Rectal smooth muscle tissue (tissue), 1 donor: ENCODE results near the gene HSPA9.

Experiments
- H3K27ac ChIP-seq: one replicate; pipeline ENCODE4 v1.7.0; 2013; ENCODE audit warnings: low read depth, low read length, inconsistent platforms
- H3K27me3 ChIP-seq: one replicate; pipeline ENCODE4 v1.7.0; 2013; ENCODE audit warnings: low read length; ENCODE audit not compliant: control insufficient read depth, insufficient read depth
- H3K36me3 ChIP-seq: one replicate; pipeline ENCODE4 v1.7.0; 2013; ENCODE audit warnings: low read length; ENCODE audit not compliant: control insufficient read depth, insufficient read depth
- H3K4me1 ChIP-seq: one replicate; pipeline ENCODE4 v1.7.0; 2013; ENCODE audit warnings: low read length; ENCODE audit not compliant: control insufficient read depth, insufficient read depth
- H3K4me3 ChIP-seq: one replicate; pipeline ENCODE4 v1.7.0; 2013; ENCODE audit warnings: low read length
- H3K9ac ChIP-seq: one replicate; pipeline ENCODE4 v1.7.0; 2013; ENCODE audit warnings: low read length

HSPA9 gene

GRCh38 chr5:138544181-138545134 is 30.7 kb downstream of the HSPA9 start:
- H3K9ac ChIP-seq: peak overlapping the region; percentile 99
- H3K4me1 ChIP-seq: peaks cover 19% of the 10 kb centered on the region

GRCh38 chr5:138543730-138544104 is 31.5 kb downstream of the HSPA9 start:
- Histone ChIP-seq H3K36me3 (no peaks in the 10 kb centered on the region), H3K4me1 (peaks cover 19% of the 10 kb centered on the region), H3K27ac (peak overlapping the region; percentile 100), H3K9ac (peak overlapping the region; percentile 99), H3K4me3 (peak overlapping the region; percentile 97), H3K27me3 (no peaks in the 10 kb centered on the region)

More at GRCh38 chr5:138544181-138545134, 30.7 kb downstream of the HSPA9 start:
- Histone ChIP-seq H3K27ac (peak overlapping the region; percentile 100), H3K4me3 (peak overlapping the region; percentile 97), H3K36me3 (no peaks in the 10 kb centered on the region), H3K27me3 (no peaks in the 10 kb centered on the region)

GRCh38 chr5:138542956-138543729 is 32.1 kb downstream of the HSPA9 start, which contains the start of gene ETF1:
TSS of gene ETF1 (minus strand) at chr5:138543236. CDS start at chr5:138542918, 318 bp downstream.
- Histone ChIP-seq H3K27ac (peak within 1 kb of the TSS; percentile 100), H3K27me3 (no peaks in the 10 kb centered on the region), H3K4me3 (peak within 1 kb of the TSS; percentile 97), H3K36me3 (no peaks in the 10 kb centered on the region), H3K4me1 (peaks cover 19% of the 10 kb centered on the region), H3K9ac (peak within 1 kb of the TSS; percentile 99)

- Histone ChIP-seq H3K4me3 (peak overlapping the region; percentile 92), H3K9ac (peak overlapping the region; percentile 95), H3K36me3 (no peaks in the 10 kb centered on the region), H3K27ac (peak overlapping the region; percentile 97), H3K27me3 (no peaks in the 10 kb centered on the region), H3K4me1 (peaks cover 19% of the 10 kb centered on the region)
Observed at GRCh38 chr5:138542180-138542955, 32.8 kb downstream of the HSPA9 start.

- H3K4me3 ChIP-seq: peak overlapping the region; percentile 92
- H3K4me1 ChIP-seq: peaks cover 19% of the 10 kb centered on the region
- H3K9ac ChIP-seq: no peak overlapping the region
- H3K27ac ChIP-seq: no peak overlapping the region
- no peaks in the 10 kb centered on the region for H3K27me3 ChIP-seq
- H3K36me3 ChIP-seq: no peaks in the 10 kb centered on the region
Observed at GRCh38 chr5:138541511-138542179, 33.6 kb downstream of the HSPA9 start.

- Histone ChIP-seq H3K9ac (no peak overlapping the region), H3K4me1 (peaks cover 13% of the 10 kb centered on the region), H3K36me3 (no peaks in the 10 kb centered on the region), H3K4me3 (no peak overlapping the region), H3K27me3 (no peaks in the 10 kb centered on the region), H3K27ac (no peak overlapping the region)
Observed at GRCh38 chr5:138539791-138540190, 35.4 kb downstream of the HSPA9 start.

- Histone ChIP-seq H3K36me3 (no peaks in the 10 kb centered on the region), H3K27me3 (no peaks in the 10 kb centered on the region), H3K4me1 (peaks cover 6% of the 10 kb centered on the region), H3K9ac (no peak overlapping the region), H3K27ac (no peak overlapping the region), H3K4me3 (no peak overlapping the region)
Observed at GRCh38 chr5:138538943-138539627, 36.1 kb downstream of the HSPA9 start.

- H3K27ac ChIP-seq: no peak overlapping the region
- H3K36me3 ChIP-seq: no peaks in the 10 kb centered on the region
- H3K4me3 ChIP-seq: no peak overlapping the region
- no peaks in the 10 kb centered on the region for H3K27me3 ChIP-seq
- peaks cover 6% of the 10 kb centered on the region for H3K4me1 ChIP-seq
- H3K9ac ChIP-seq: no peak overlapping the region
Observed at GRCh38 chr5:138536665-138537315, 38.4 kb downstream of the HSPA9 start.

GRCh38 chr5:138536215-138536614 is 39.0 kb downstream of the HSPA9 start:
- no peaks in the 10 kb centered on the region for H3K36me3 ChIP-seq
- H3K4me1 ChIP-seq: peaks cover 3% of the 10 kb centered on the region
- no peak overlapping the region for H3K4me3 ChIP-seq
- H3K27ac ChIP-seq: no peak overlapping the region
- H3K27me3 ChIP-seq: no peaks in the 10 kb centered on the region
- no peak overlapping the region for H3K9ac ChIP-seq

- H3K27ac ChIP-seq: no peak overlapping the region
- no peaks in the 10 kb centered on the region for H3K36me3 ChIP-seq
Observed at GRCh38 chr5:138533973-138534941, 40.9 kb downstream of the HSPA9 start.

More at GRCh38 chr5:138533973-138534941, 40.9 kb downstream of the HSPA9 start:
- Histone ChIP-seq H3K4me3 (no peak overlapping the region), H3K9ac (no peak overlapping the region), H3K4me1 (no peaks in the 10 kb centered on the region), H3K27me3 (no peaks in the 10 kb centered on the region)
